ENCODE measurements around the gene FCRL5.

Gene FCRL5

GRCh38 chr1:157515141-157515540 is 37.2 kb downstream of the FCRL5 start:
- ChIA-PET POLR2A (no interaction called here), CTCF (no interaction called here)
- Histone ChIP-seq H3K27ac (ENCODE audit: extremely low read depth, low read depth, low read length) (no peak overlapping the region), H3K9me3 (ENCODE audit: control insufficient read depth, insufficient read depth, low read depth, low read length) (no peaks in the 10 kb centered on the region), H3K4me3 (ENCODE audit: low read depth, low read length) (no peak overlapping the region), H3K36me3 (ENCODE audit: control insufficient read depth in 2 of 2, insufficient read depth in 1 of 2, low read length in 2 of 2) (no peaks in the 10 kb centered on the region), H3K4me1 (ENCODE audit: control insufficient read depth, insufficient read depth, low read length) (no peaks in the 10 kb centered on the region)
- TF ChIP-seq ZNF571 (tag by site-specific recombination; IDR thresholded peaks at IDR 0.05), result no peak

GRCh38 chr1:157512036-157512969 is 40.0 kb downstream of the FCRL5 start:
- Histone ChIP-seq H3K4me3 (ENCODE audit: low read depth, low read length) (no peak overlapping the region), H3K36me3 (ENCODE audit: control insufficient read depth in 2 of 2, insufficient read depth in 1 of 2, low read length in 2 of 2) (no peaks in the 10 kb centered on the region), H3K4me1 (ENCODE audit: control insufficient read depth, insufficient read depth, low read length) (no peaks in the 10 kb centered on the region), H3K27ac (ENCODE audit: extremely low read depth, low read depth, low read length) (no peak overlapping the region), H3K9me3 (ENCODE audit: control insufficient read depth, insufficient read depth, low read depth, low read length) (no peaks in the 10 kb centered on the region)
- no peak for TF ChIP-seq ZSCAN16 (tag by site-specific recombination; IDR thresholded peaks at IDR 0.05)
- no peak for TF ChIP-seq ZBTB20 (tag by site-specific recombination; IDR thresholded peaks at IDR 0.05)
- no peak for TF ChIP-seq ZFP3 (tag by site-specific recombination; IDR thresholded peaks at IDR 0.05; ENCODE audit: low read depth)
- ChIA-PET CTCF (interaction anchor here (0.6 to 2.4 kb wide), 2 partner anchors 17 to 223 kb away, joined by 4 to 8 read pairs; no protein-coding TSS in a partner anchor), POLR2A (no interaction called here)

- CTCF ChIA-PET, result interaction anchor here (0.6 to 1.0 kb wide), 4 partner anchors 10 to 1024 kb away, joined by 4 to 5 read pairs (median 4); no protein-coding TSS in a partner anchor
- Histone ChIP-seq H3K9me3 (ENCODE audit: control insufficient read depth, insufficient read depth, low read depth, low read length) (no peaks in the 10 kb centered on the region), H3K27ac (ENCODE audit: extremely low read depth, low read depth, low read length) (no peak overlapping the region), H3K4me3 (ENCODE audit: low read depth, low read length) (no peak overlapping the region), H3K36me3 (ENCODE audit: control insufficient read depth in 2 of 2, insufficient read depth in 1 of 2, low read length in 2 of 2) (no peaks in the 10 kb centered on the region), H3K4me1 (ENCODE audit: control insufficient read depth, insufficient read depth, low read length) (no peaks in the 10 kb centered on the region)
- no peak for TF ChIP-seq ZXDB (tag by site-specific recombination; IDR thresholded peaks at IDR 0.05)
- no peak for TF ChIP-seq ZNF561 (tag by site-specific recombination; IDR thresholded peaks at IDR 0.05; ENCODE audit: borderline replicate concordance)
- POLR2A ChIA-PET, result interaction anchor here (0.6 kb wide), 1 partner anchor 1543 kb away, joined by 3 read pairs; no protein-coding TSS in a partner anchor
Measured at GRCh38 chr1:157509546-157510232, 42.6 kb downstream of the FCRL5 start.

GRCh38 chr1:157505481-157506272 is 46.6 kb downstream of the FCRL5 start:
- Histone ChIP-seq H3K27ac (ENCODE audit: extremely low read depth, low read depth, low read length) (no peak overlapping the region), H3K9me3 (ENCODE audit: control insufficient read depth, insufficient read depth, low read depth, low read length) (no peaks in the 10 kb centered on the region), H3K36me3 (ENCODE audit: control insufficient read depth in 2 of 2, insufficient read depth in 1 of 2, low read length in 2 of 2) (no peaks in the 10 kb centered on the region), H3K4me3 (ENCODE audit: low read depth, low read length) (no peak overlapping the region), H3K4me1 (ENCODE audit: control insufficient read depth, insufficient read depth, low read length) (no peaks in the 10 kb centered on the region)
- TF ChIP-seq SCRT1 (tag by site-specific recombination; IDR thresholded peaks at IDR 0.05; ENCODE audit: borderline replicate concordance), result peak; percentile 14; the same call in 1 of the 2 replicates
- TF ChIP-seq ZNF654 (tag by site-specific recombination; IDR thresholded peaks at IDR 0.05; ENCODE audit: low read depth), result peak; percentile 76
- TF ChIP-seq TRIM28 (IDR thresholded peaks at IDR 0.05; ENCODE audit: borderline replicate concordance, low read length), result peak; percentile 50; the same call in 1 of the 2 replicates
- TF ChIP-seq ZNF518A (tag by site-specific recombination; conservative IDR thresholded peaks at IDR 0.05; ENCODE audit: low read depth), result no peak
- TF ChIP-seq CTCF (tag by site-specific recombination; IDR thresholded peaks at IDR 0.05), result peak; percentile 54; the same call in 1 of the 2 replicates
- TF ChIP-seq SCRT2 (tag by site-specific recombination; IDR thresholded peaks at IDR 0.05), result peak; percentile 87
- no peak for TF ChIP-seq ZNF211 (tag by site-specific recombination; IDR thresholded peaks at IDR 0.05; ENCODE audit: low read depth)
- ChIA-PET CTCF (interaction anchor here (0.7 to 2.2 kb wide), 25 partner anchors 9 to 331 kb away, joined by 3 to 28 read pairs (median 4); no protein-coding TSS in a partner anchor), POLR2A (no interaction called here)
